RPMI8226 (cell line): Measurements from ENCODE around the gene ANKRD13B.

Experiments
- DNase-seq: peaks from one replicate; pipeline ENCODE4 v3.0.0-alpha.2; 2015

Gene ANKRD13B

GRCh38 chr17:29583324-29584248 is 9.3 kb upstream of the ANKRD13B start:
- DNase-seq: no peak

GRCh38 chr17:29584452-29585079 is 8.4 kb upstream of the ANKRD13B start:
- no peak for DNase-seq

- no peak for DNase-seq
Measured at GRCh38 chr17:29585080-29585751, 7.7 kb upstream of the ANKRD13B start.

- DNase-seq: no peak
Measured at GRCh38 chr17:29586676-29587469, 6.1 kb upstream of the ANKRD13B start.

GRCh38 chr17:29587591-29587990 is 5.3 kb upstream of the ANKRD13B start:
- no peak for DNase-seq

GRCh38 chr17:29588017-29588561 is 4.8 kb upstream of the ANKRD13B start:
- no peak for DNase-seq

GRCh38 chr17:29588562-29589411 is 4.1 kb upstream of the ANKRD13B start:
- DNase-seq: peak; percentile 58

GRCh38 chr17:29589524-29590410 is 3.2 kb upstream of the ANKRD13B start, which contains the start of gene GIT1:
Gene GIT1, minus strand, starts transcription at chr17:29589648. Its CDS starts 270 bp downstream, at chr17:29589378.
- peak; percentile 94 for DNase-seq

- peak; percentile 58 for DNase-seq
Measured at GRCh38 chr17:29590411-29591145, 2.4 kb upstream of the ANKRD13B start.

- DNase-seq: peak; percentile 62
Measured at GRCh38 chr17:29591146-29591736, 1.7 kb upstream of the ANKRD13B start.

GRCh38 chr17:29591737-29592608 is 959 bp upstream of the ANKRD13B start:
- peak; percentile 86 for DNase-seq

- peak; percentile 60 for DNase-seq
Measured at GRCh38 chr17:29593591-29594518, 923 bp downstream of the ANKRD13B start.

- no peak for DNase-seq
Measured at GRCh38 chr17:29594519-29595090, 1.7 kb downstream of the ANKRD13B start.

GRCh38 chr17:29595107-29595942 is 2.4 kb downstream of the ANKRD13B start:
- no peak for DNase-seq

- no peak for DNase-seq
Measured at GRCh38 chr17:29595943-29596774, 3.2 kb downstream of the ANKRD13B start.
